Stimulated activated naive CD8-positive, alpha-beta T cell treated with anti-CD3 and anti-CD28 coated beads, Interleukin-15, Interleukin-2, amounts not matched to agents 100 U/mL and 50 U/mL, for 24 hours (primary cell): ENCODE data around the gene RGSL1.
A peak's percentile ranks its signal among the peaks of the same experiment; 100 is the strongest.

Experiments
- ATAC-seq: fragments of 150-1000 bp; cut with Tn5 transposase; one replicate; pipeline ENCODE4 v1.10.0; 2021
- DNase-seq: peaks from one replicate; pipeline ENCODE4 v3.0.0; 2021

RGSL1 gene

DNA sequence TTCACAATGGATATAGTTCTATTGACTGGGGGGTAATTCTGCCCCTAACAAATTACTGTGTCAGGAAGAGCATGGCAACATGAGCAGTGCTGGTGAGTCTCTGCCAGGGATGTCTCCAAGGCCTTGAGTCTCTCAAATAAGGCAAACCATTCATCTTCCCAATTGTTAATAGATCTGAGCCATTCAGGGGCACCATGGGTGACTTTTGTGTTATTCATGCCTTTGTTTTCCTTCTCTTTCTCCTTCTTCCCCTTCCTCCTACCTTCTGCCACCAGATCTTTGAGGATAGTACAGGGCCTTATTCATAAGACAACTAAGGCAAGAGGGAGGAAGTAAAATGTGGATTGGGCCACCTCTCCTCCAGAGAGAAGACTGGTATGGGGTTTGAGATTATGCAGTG is at the start of gene RGSL1:
TSS of gene RGSL1 (plus strand) at position 60 of the 400 bp plus-strand sequence. CDS start at position 80, 20 bp downstream.
- DNase-seq, result no peak
- no peak for ATAC-seq

DNA sequence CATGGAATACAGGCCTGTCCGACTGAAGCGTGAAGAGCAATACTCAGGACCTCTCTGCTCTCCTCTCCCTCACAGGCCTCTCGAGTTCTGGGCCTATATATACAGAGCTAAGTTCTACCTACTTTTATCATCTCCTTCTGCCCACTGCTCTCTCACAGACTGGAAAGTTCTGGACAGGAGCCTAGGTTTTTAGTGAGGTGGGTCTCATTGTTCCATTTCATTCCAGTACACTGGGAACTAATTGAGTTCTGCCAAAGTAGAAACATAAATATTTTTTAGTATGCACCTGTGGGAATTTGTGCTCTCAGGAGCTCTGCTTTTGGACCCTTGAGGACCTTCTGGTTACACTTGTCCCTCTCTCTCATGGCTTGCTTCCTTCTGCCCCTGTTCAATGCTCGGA is 49.4 kb upstream of the RGSL1 start, which contains the start of gene TEDDM1:
TSS of gene TEDDM1 (minus strand) at position 101 of the 400 bp plus-strand sequence. CDS start 182 bp downstream, outside the sequence.
- DNase-seq (no peak), ATAC-seq (no peak)

DNA sequence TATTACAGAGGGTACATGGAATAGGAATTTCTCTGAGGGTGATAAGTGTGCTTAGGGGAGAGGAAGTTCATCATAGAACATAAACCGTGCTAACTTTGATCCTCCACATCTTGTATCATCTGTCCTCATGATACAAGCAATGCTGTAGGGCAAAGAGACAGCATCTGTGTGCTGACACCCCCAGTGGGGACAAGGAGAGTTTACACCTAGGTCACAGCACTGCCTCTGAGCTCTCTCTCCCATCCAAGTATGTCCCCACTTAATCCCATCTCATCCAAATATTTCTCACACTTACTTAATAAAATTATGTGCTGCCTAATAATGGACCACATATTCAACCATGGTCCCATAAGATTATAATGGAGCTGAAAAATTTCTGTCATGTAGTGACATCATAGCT is 45.2 kb upstream of the RGSL1 start:
- ATAC-seq (no peak), DNase-seq (no peak)

DNA sequence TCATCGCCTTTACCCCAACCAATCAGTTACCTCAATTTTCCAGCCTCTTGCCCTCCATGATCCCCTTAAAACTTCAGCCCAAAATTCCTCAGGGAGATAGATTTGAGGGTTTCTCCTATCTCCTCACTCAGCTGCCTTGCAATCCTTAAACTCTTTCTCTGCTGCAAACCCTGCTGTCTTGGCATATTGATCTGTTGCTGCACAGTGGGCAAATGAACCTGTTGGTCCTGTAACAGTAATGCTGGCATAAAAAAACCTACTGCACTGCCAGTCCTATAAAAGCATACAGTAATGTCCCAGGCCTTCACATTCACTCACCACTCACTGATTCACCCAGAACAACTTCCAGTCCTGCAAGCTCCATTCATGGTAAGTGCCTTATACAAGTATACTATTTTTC is 44.4 kb upstream of the RGSL1 start:
- DNase-seq (no peak), ATAC-seq (no peak)

DNA sequence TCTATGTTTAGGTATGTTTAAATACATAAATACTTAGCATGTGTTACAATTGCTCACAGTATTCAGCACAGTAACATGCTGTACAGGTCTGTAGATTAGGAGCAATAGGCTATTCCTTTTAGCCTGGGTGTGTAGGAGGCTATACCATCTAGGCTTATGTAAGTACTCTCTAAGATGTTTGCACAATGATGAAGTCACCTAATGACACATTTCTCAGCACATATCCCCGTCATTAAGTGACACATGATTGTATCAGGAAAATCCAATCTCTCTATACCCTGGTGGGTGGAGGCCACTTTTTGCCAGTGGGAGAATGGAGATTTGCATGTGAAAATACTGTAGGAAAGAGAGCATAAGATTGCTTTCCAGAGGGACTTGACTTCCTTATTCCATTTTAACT is 43.9 kb upstream of the RGSL1 start:
- DNase-seq (no peak), ATAC-seq (no peak)

DNA sequence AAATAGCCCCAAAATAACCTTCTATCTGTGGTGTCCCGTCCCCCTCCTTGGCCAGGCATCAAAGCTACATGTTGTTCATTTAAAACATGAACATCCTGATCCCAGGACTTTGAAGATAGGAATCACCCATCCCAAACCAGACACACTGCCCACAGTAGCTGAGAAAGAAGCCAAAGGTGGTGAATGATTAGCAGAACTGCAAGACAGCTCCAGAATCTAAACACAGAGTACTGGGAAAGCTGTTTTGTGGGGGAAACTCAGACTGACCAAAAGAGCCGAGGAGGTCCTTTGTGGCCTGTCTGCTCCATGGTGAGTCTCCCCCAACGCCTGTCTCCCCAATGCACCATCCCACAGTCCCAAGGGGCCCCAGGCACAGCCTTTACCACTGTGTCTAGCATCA is 42.2 kb upstream of the RGSL1 start:
- no peak for DNase-seq
- ATAC-seq, result no peak

DNA sequence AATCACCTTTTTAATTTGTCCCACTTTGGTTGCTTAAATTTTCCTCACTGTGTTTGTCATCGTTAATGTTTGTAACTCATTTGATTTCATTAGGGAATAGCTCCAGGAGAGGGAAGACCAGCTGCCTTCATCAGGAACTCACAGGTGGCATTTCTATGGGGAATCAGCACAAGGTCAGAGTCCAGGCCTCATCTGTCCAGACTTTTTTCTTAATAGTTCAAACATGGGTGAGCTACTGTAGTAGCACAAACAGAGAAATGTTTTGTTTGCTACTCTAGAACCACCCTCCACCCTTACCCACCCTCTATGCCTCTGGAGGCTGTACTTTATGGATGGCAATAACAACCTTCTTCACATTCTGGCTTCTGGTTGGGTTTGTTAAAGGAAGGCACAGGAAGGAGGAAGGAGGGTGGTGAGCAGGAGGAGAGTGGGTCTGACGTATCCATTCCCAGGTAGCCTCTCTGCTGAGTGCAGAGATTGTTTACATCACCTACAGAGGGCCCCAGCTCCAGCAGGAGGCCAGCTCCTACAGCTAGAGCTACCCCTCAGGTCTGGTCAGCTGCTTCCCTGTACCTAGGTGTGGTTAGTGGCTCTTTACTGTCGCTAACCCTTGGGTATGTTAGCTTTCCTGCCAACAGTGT is 41.4 kb upstream of the RGSL1 start:
- ATAC-seq, result no peak
- DNase-seq, result no peak

DNA sequence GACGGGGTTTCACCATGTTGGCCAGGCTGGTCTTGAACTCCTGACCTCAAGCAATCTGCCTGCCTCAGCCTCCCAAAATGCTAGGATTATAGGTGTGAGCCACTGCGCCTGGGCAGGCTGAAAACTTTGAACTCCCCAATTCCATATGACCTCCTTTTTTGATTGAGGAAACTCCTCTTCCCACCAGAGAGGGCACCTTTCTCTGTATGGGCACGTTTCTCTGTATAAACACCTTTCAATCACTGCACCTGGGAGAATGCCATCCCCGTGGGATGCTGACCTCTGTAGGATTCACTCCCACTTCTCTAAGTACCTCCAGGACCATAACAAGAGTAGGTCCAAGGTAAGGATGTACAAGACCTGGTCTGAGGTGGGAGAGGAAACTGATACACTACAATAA is 39.8 kb upstream of the RGSL1 start:
- no peak for ATAC-seq

DNA sequence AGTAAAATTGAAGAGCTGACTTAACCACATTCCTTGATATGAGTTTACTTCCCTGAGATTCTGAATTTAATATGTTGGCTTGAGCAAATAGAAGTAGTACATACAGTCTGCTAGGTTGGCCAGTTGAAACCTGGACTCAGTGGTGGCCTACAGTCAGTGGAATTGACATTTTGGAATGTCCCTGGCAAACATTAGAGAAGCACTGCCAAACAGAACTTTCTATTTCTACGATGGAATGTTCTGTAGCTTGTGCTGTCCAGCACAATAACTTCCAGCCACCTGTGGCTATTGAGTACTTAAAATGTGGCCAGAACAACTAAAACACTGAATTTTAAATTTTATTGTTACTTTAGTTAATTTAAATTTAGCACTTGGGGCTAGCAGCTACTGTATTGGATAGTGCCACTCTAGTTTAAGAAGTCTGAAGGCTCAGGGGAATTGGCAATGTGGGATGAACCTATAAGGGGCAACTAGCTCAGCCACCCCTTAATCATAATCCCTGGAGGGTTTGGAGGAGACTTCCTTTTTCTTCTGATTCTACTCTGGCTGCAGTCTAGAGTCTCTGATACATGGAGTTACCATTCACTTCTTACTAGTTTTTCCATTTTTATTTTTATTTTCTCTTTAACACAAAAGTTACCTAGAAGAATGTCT is 39.2 kb upstream of the RGSL1 start:
- DNase-seq, result no peak

More for the DNA sequence above, 39.8 kb upstream of the RGSL1 start:
- no peak for DNase-seq

DNA sequence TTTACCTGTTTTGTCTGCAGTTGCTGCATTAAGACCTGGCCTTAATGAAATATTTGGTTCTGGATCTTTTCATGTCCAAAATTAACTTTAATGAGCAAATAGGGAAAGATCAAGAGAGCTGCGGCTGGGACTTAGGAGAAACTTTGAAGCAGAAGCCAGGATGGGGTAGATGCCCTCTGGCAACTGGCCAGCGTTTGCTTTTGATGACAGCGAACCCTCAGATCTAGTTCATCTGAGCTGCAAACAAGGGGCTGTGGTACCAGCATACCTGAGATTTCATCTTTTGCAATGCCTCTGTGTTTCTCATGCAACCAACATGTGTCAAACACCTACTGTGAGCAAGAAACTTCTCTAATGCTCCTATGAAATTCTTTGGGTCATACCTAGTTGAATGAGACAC is 36.5 kb upstream of the RGSL1 start:
- ATAC-seq (no peak), DNase-seq (no peak)

More for the DNA sequence above, 39.2 kb upstream of the RGSL1 start:
- ATAC-seq, result no peak

DNA sequence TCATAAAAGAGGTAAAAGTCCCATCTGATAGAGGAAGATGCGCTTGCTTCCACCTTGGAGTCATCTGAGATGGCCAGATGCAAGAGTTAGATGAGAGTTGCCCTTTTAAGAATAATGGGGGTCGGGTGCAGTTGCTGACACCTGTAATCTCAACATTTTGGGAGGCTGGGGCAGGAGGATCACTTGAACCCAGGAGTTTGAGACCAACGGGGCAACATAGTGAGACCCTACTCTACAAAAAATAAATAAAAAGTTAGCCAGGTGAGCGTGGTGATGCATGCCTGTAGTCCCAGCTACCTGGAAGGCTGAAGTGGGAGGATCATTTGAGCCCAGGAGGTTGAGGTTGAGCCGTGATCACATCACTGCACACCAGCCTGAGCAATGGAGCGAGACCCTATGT is 36.0 kb upstream of the RGSL1 start:
- DNase-seq, result no peak
- ATAC-seq, result no peak

DNA sequence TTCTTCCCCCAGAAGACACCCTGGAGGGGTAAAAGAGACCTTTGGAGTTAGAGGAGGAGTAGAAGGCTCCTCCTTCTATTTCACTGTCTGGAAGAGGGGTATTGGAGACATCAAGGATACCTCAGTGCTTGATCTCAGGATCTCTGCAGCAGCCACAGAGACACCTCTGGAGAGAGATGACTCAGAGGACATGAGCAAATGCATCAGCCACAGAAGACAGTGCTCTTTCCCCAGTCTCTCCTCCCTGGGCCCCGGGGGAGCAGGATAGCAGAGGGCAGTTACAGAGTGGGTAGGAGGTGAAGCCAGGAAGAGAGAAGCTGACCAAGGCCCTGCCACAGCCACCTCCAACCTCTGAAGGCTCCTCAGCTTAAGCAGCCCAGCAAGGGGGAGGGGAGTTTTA is 34.2 kb upstream of the RGSL1 start:
- ATAC-seq (peak; percentile 68), DNase-seq (no peak)

DNA sequence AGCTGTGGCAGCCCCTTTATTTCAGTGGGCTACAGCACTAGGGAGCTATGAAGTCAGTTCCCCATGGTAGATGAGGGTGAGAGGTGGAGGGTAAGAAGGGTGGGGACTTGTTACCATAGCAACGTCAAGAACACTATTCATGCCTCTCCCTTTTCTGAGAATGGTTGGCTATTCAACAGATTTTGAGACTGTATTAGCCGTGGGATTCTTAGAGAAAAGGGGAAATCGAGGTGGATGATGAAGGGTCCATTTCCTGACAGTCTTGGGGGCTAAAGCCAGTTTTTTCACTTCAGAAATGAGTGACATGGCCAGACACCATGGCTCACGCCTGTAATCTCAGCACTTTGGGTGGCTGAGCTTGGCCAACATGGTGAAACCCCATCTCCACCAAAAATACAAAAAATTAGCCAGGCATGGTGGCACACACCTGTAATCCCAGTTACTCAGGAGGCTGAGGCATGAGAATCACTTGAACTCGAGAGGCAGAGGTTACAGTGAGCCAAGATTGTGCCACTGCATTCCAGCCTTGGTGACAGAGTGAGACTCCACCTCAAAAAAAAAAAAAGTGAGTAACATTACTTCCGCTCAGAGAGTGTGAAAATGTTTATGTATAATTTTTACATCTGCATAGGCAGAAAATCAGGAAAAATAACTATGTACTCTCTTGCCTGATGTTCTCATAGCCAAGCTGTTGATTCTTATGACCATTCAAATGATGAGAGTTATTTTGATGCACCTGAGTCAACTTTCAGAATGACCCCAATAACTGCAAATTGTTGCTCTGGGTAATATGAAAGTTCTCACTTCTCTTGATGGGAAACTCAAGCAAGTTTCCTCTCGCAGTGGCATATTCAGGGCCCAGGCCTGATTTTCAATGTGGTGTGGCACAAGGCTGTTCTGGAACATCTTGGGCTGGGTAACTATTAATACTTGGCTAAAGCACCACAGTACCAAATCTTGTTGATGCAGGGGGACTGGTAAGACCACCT is 23.2 kb upstream of the RGSL1 start:
- ATAC-seq (no peak), DNase-seq (no peak)

DNA sequence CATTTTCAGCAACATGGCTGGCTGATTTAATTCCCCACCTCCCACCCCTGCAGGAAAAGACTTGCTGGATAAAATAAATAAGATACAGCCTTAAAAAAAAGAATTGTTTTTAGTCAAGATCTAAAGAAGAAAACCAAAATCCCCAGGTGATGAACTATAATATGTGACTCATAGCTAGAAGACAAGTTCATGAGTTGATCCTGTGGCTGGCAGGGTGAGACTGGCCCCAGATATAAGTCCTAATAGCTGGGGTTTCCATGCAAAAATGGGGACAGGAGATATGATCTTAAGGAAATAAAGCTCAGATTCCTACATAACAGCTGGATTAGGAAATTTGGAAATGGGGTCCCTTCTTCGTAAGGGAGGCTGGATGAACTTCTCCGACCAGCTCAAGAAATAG is 21.9 kb upstream of the RGSL1 start:
- DNase-seq, result no peak
- no peak for ATAC-seq

DNA sequence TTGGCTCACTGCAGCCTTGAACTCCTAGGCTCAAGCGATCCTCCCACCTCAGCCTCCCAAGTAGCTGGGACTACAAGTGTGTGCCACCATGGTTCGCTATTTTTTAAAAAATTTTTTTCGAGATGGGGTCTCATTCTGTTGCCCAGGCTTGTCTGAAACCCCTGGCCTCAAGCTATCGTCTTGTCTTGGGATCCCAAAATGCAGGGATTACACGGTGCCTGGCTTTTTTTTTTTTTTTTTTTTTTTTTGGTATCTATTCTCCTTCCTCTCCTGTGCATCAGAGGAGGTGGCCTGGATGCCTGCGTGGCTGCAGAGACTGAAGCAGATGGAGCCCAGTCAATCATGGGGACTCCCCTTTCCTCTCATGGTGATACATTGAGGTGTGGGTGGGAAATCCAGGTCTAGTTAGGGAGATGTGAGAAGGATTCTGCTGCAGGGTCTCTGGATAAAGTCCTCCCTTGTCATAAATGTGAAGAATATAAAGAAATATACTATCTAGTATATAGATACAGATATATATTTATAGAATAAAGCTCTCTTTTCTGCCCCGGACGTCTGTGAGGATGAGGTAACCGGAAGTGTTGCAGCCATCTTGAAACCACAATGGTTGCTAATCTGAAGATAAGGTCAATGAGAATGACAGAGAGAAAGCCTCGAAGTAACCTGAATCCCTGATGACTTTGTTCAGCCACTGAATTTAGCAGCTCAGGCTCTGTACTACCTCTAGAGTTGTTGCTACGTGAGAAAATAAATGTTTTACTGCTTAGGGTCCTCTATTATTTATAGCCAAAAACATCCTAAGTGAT is 19.5 kb upstream of the RGSL1 start:
- peak; percentile 50 for DNase-seq
- ATAC-seq, result peak; percentile 86

DNA sequence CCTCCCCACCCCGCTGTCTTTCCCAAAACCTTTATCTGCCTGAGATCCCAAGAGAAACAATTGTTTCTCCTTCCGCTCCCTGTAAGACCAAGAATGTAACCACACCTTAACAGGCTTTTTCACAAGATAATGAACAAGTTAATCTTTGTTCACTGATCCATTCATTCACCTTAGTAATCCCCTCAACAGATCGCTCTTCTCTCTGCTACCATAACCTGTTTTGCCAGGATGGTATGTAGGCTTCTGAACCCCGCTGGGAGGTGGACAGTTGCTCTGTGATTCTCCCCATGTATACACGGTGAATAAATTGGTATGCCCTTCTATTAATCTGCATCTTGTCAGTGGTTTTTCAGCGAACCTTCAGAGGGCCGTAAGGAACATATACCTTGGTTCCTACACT is 18.7 kb upstream of the RGSL1 start:
- DNase-seq (no peak), ATAC-seq (no peak)

DNA sequence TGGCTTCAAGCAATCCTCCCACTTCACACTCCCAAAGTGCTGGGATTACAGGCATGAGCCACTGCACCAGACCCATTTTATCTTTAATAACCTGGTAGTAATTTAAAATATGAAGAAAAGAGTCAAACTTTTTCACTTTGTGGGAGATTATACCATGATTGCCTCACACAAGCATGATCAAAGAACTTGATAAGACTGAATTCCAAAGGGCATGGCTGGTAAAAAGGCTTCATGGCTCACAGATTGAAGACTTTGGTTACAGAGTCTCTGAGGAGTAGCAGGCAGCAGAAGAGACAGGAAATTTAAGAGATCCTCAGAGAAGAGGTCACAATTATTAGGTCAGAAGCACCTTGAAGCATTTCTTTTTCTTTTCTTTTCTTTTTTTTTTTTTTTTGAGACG is 16.4 kb upstream of the RGSL1 start:
- DNase-seq, result no peak
- no peak for ATAC-seq

DNA sequence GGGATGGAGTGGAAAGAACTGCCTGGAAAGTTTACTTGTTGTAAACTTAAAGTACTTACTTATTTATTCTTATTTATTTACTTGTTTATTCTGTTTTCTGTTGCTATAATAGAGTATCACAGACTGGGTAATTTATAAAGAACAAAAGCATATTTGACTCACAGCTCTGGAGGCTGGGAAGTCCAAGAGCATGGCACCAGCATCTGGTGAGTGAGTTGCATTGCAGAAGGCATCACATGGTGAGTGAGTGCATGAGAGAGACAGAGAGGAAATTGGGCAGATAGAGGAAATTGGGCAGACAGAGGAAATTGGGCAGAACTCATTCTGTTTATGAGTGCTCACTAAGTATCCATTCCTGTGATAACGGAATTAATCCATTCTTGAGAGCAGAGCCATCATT is 11.6 kb upstream of the RGSL1 start:
- DNase-seq (no peak), ATAC-seq (no peak)

DNA sequence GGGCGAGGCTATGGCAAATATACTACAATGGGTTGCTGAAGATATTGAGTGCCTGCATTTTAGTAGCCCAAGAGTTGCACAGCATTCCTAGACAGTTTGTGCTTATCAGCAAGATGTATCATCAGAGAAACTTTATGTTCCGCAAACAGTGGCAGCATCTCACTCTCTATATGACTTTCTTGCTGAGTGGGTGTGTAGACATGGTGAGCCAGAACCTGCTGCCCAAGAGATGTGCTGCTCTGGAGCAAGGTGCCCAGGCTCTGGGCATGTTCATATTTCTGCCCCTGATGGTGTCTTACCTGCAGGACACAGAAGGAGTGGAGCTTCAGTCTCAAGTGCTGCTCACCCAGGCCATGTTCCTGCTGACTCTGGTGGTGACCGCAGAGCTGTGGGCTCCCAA is 8.2 kb upstream of the RGSL1 start:
- ATAC-seq, result no peak
- DNase-seq, result no peak

DNA sequence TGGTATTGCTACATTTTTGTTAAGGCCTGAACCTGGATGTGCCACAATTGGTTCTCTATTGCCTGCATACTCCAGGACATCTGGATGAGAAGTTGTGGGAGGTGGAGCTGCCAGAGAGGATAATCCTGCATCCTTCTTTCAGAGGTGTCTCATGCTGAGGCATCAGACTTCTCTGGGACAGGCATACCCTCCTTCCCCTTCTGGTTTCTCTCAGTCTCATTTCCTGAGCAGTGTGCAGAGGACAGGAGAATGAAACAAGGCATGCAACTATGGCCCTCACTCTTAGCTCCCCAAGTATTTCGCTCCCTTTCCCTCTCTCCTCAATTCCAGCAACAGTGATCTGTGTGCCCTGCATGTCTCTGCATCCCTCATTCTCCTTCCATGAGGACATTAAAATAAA is 7.6 kb upstream of the RGSL1 start:
- no peak for ATAC-seq
- DNase-seq, result no peak

DNA sequence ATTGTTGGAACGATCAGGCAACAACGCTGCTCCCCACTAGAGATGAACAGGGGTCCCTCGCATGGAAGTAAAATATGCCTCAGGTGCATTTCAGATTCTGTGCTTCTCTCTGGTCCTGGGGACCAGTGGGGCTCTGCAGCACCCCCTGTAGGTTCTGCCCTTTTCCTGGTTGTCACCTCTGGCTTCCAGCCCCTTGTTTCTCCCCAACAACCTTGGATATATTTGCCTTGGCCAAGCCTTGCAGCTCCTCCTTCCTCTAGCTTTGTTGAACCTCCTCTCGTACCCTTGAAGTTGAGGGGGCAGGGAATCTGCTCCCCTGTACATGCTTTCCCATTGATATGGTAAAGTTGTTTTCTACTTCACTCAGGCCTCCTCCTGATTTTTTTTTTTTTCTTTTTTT is 5.4 kb upstream of the RGSL1 start:
- DNase-seq (no peak), ATAC-seq (no peak)

DNA sequence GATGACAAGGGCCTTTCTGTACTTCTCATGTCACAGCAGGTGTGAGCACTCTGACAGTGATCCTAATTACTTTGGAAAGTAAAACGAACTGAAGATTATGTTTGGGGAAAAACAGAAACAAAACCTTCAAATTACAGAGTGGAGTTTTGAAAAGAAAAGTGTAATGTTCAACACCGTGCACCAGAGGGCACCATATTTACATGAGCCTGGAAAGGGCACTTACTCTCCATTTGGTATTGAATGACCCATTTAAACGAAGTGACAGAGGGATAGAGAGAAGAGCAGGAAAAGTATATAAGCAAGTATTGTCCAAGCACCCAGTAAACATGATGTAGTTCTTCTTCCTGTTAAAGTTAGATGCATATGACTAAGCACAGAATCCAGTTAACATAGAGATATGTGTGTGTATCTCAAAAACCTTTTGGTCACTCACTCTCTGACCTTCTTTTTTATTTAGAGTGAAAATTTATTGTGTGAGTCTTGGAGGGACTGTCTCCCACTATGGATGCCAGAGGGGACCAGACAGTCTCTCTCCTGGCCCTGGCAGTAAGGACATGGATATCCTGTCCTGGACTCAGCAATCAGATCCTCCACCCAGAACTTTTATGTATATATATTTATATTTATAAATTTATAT is 3.8 kb upstream of the RGSL1 start:
- ATAC-seq, result peak; percentile 65
- peak; percentile 22 for DNase-seq
